Measurements from ENCODE around the gene PTH2R.
"Not testable (repeated sequence)": the region's sequence is repeated elsewhere in the genome, so short reads cannot be mapped to it uniquely, and the experiment has no call there.

The PTH2R gene

GRCh38 chr2:208492069-208492468 lies 85.5 kb downstream of the PTH2R start:
- CTCF ChIA-PET = interaction anchor here (1.1 kb wide), 2 partner anchors 9 to 26 kb away, joined by 3 read pairs; no protein-coding TSS in a partner anchor
- 100% methylated on average over 3 of the region's 3 CpGs for WGBS (ENCODE audit: insufficient coverage)
- Histone ChIP-seq H3K4me3 (ENCODE audit: control insufficient read depth in 1 of 7, extremely low read depth in 1 of 7, insufficient read depth in 4 of 7, low read depth in 2 of 7, low read length in 6 of 7) (no peak overlapping the region), H3K4me1 (ENCODE audit: control extremely low read depth in 1 of 4, control insufficient read depth in 4 of 4, insufficient read depth in 4 of 4, low read length in 3 of 4) (peaks cover 4 to 13% (median 9%) of the 10 kb centered on the region in 4 experiments), H3K27me3 (replicated peaks in 2 of 5; ENCODE audit: control insufficient read depth in 4 of 5, insufficient read depth in 5 of 5, low read length in 4 of 5) (no peaks in the 10 kb centered on the region), H3K9me3 (ENCODE audit: control extremely low read depth in 1 of 5, control insufficient read depth in 4 of 5, insufficient read depth in 2 of 5, low read depth in 1 of 5, low read length in 4 of 5) (peaks cover 0 to 5% (median 0%) of the 10 kb centered on the region in 5 experiments), H3K27ac (ENCODE audit: insufficient read depth in 1 of 2, low read depth in 1 of 2, low read length in 2 of 2, poor library complexity in 1 of 2, severe bottlenecking in 2 of 2) (no peak overlapping the region), H3K36me3 (ENCODE audit: control insufficient read depth in 4 of 4, insufficient read depth in 4 of 4, low read length in 3 of 4) (no peaks in the 10 kb centered on the region)
- POLR2A ChIA-PET = no interaction called here
- DNase-seq = no peak

DNA sequence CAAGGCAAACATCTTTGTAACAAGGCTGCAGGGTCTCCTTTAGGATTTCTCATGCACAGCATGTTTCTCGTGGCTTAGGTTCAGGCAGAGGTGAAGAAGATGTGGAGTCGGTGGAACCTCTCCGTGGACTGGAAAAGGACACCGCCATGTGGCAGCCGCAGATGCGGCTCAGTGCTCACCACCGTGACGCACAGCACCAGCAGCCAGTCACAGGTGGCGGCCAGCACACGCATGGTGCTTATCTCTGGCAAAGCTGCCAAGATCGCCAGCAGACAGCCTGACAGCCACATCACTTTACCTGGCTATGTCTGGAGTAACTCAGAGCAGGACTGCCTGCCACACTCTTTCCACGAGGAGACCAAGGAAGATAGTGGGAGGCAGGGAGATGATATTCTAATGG lies 86.6 kb downstream of the PTH2R start:
- H3K4me3 ChIP-seq (ENCODE audit: control insufficient read depth in 1 of 7, extremely low read depth in 1 of 7, insufficient read depth in 4 of 7, low read depth in 2 of 7, low read length in 6 of 7) = no peak overlapping the region
- DNase-seq = no peak
- CTCF ChIA-PET = interaction anchor here (1.1 kb wide), 1 partner anchor 10 kb away, joined by 3 read pairs; no protein-coding TSS in a partner anchor
- H3K9me3 ChIP-seq (ENCODE audit: control extremely low read depth in 1 of 5, control insufficient read depth in 4 of 5, insufficient read depth in 2 of 5, low read depth in 1 of 5, low read length in 4 of 5) = no peaks in the 10 kb centered on the region
- POLR2A ChIA-PET = no interaction called here
- 99% methylated on average over 11 of the region's 12 CpGs for WGBS (ENCODE audit: insufficient coverage)
- peaks cover 4 to 13% (median 9%) of the 10 kb centered on the region in 4 experiments for H3K4me1 ChIP-seq (ENCODE audit: control extremely low read depth in 1 of 4, control insufficient read depth in 4 of 4, insufficient read depth in 4 of 4, low read length in 3 of 4)
- no peaks in the 10 kb centered on the region for H3K36me3 ChIP-seq (ENCODE audit: control insufficient read depth in 4 of 4, insufficient read depth in 4 of 4, low read length in 3 of 4)
- H3K27ac ChIP-seq (ENCODE audit: insufficient read depth in 1 of 2, low read depth in 1 of 2, low read length in 2 of 2, poor library complexity in 1 of 2, severe bottlenecking in 2 of 2) = no peak overlapping the region
- no peaks in the 10 kb centered on the region for H3K27me3 ChIP-seq (replicated peaks in 2 of 5; ENCODE audit: control insufficient read depth in 4 of 5, insufficient read depth in 5 of 5, low read length in 4 of 5)

DNA sequence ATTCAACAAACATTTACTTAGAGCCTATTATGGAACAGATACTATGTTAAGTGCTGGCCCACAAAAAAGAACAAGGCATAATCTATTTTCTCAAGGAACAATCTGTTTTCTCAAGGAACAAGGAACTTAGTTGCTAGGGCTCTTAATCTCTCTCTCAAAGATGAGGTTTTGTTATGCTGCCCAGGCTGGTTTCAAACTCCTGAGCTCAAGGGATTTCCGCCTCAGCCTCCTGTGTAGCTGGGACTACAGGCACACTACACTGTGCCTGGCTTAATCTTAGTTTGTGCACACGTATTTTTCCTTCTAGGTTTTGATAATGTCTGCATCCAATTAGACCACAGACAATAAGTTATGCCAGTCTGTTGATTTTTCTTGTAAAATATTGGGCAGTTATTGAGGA lies 89.5 kb downstream of the PTH2R start:
- H3K27ac ChIP-seq (ENCODE audit: insufficient read depth in 1 of 2, low read depth in 1 of 2, low read length in 2 of 2, poor library complexity in 1 of 2, severe bottlenecking in 2 of 2) = no peak overlapping the region
- CTCF ChIA-PET = no interaction called here
- WGBS (ENCODE audit: insufficient coverage) = 67% methylated on average over 2 of the region's 2 CpGs
- H3K9me3 ChIP-seq (ENCODE audit: control extremely low read depth in 1 of 5, control insufficient read depth in 4 of 5, insufficient read depth in 2 of 5, low read depth in 1 of 5, low read length in 4 of 5) = no peaks in the 10 kb centered on the region
- peaks cover under 1 to 11% (median 8%) of the 10 kb centered on the region in 4 experiments for H3K4me1 ChIP-seq (ENCODE audit: control extremely low read depth in 1 of 4, control insufficient read depth in 4 of 4, insufficient read depth in 4 of 4, low read length in 3 of 4)
- H3K4me3 ChIP-seq (ENCODE audit: control insufficient read depth in 1 of 7, extremely low read depth in 1 of 7, insufficient read depth in 4 of 7, low read depth in 2 of 7, low read length in 6 of 7) = no peak overlapping the region
- POLR2A ChIA-PET = no interaction called here
- H3K27me3 ChIP-seq (replicated peaks in 2 of 5; ENCODE audit: control insufficient read depth in 4 of 5, insufficient read depth in 5 of 5, low read length in 4 of 5) = no peaks in the 10 kb centered on the region
- H3K36me3 ChIP-seq (ENCODE audit: control insufficient read depth in 4 of 4, insufficient read depth in 4 of 4, low read length in 3 of 4) = no peaks in the 10 kb centered on the region
- DNase-seq = peak in 1 of 3 donors; percentile 36

- DNase-seq = no peak
- ChIA-PET POLR2A (no interaction called here), CTCF (interaction anchor here (0.7 to 1.3 kb wide), 2 partner anchors 10 to 42 kb away, joined by 3 read pairs; no protein-coding TSS in a partner anchor)
- Histone ChIP-seq H3K36me3 (ENCODE audit: control insufficient read depth in 4 of 4, insufficient read depth in 4 of 4, low read length in 3 of 4) (no peaks in the 10 kb centered on the region), H3K9me3 (ENCODE audit: control extremely low read depth in 1 of 5, control insufficient read depth in 4 of 5, insufficient read depth in 2 of 5, low read depth in 1 of 5, low read length in 4 of 5) (no peaks in the 10 kb centered on the region), H3K4me3 (ENCODE audit: control insufficient read depth in 1 of 7, extremely low read depth in 1 of 7, insufficient read depth in 4 of 7, low read depth in 2 of 7, low read length in 6 of 7) (no peak overlapping the region), H3K27me3 (replicated peaks in 2 of 5; ENCODE audit: control insufficient read depth in 4 of 5, insufficient read depth in 5 of 5, low read length in 4 of 5) (no peaks in the 10 kb centered on the region), H3K27ac (ENCODE audit: insufficient read depth in 1 of 2, low read depth in 1 of 2, low read length in 2 of 2, poor library complexity in 1 of 2, severe bottlenecking in 2 of 2) (no peak overlapping the region), H3K4me1 (ENCODE audit: control extremely low read depth in 1 of 4, control insufficient read depth in 4 of 4, insufficient read depth in 4 of 4, low read length in 3 of 4) (no peaks in the 10 kb centered on the region)
- 91% methylated on average over 4 of the region's 7 CpGs for WGBS (ENCODE audit: insufficient coverage)
Measured at GRCh38 chr2:208501206-208501605, 94.6 kb downstream of the PTH2R start.

DNA sequence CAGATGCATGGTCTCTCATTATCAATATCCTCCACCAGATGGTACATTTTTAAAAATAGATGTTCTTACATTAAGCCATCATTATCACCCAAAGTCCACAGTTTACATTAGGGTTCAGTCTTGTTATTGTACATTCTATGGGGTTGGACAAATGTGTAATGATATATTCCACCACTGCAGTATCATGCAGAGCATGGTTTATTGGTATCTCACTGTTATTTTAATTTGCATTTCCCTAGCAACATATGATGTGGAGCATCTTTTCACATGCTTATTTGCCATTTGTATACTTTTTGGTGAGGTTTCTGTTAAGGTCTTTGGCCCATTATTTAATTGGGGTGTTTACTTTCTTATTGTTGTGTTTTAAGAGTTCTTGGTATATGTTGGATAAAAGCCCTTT lies 95.7 kb downstream of the PTH2R start:
- DNase-seq = no peak
- ChIA-PET POLR2A (no interaction called here), CTCF (no interaction called here)
- no peaks in the 10 kb centered on the region for H3K36me3 ChIP-seq (ENCODE audit: control insufficient read depth in 4 of 4, insufficient read depth in 4 of 4, low read length in 3 of 4)
- H3K4me1 ChIP-seq (ENCODE audit: control extremely low read depth in 1 of 4, control insufficient read depth in 4 of 4, insufficient read depth in 4 of 4, low read length in 3 of 4) = no peaks in the 10 kb centered on the region
- no peaks in the 10 kb centered on the region for H3K27me3 ChIP-seq (replicated peaks in 2 of 5; ENCODE audit: control insufficient read depth in 4 of 5, insufficient read depth in 5 of 5, low read length in 4 of 5)
- H3K9me3 ChIP-seq (ENCODE audit: control extremely low read depth in 1 of 5, control insufficient read depth in 4 of 5, insufficient read depth in 2 of 5, low read depth in 1 of 5, low read length in 4 of 5) = peaks cover 0 to 3% (median 0%) of the 10 kb centered on the region in 5 experiments
- no peak overlapping the region for H3K4me3 ChIP-seq (ENCODE audit: control insufficient read depth in 1 of 7, extremely low read depth in 1 of 7, insufficient read depth in 4 of 7, low read depth in 2 of 7, low read length in 6 of 7)
- no peak overlapping the region for H3K27ac ChIP-seq (ENCODE audit: insufficient read depth in 1 of 2, low read depth in 1 of 2, low read length in 2 of 2, poor library complexity in 1 of 2, severe bottlenecking in 2 of 2)

DNA sequence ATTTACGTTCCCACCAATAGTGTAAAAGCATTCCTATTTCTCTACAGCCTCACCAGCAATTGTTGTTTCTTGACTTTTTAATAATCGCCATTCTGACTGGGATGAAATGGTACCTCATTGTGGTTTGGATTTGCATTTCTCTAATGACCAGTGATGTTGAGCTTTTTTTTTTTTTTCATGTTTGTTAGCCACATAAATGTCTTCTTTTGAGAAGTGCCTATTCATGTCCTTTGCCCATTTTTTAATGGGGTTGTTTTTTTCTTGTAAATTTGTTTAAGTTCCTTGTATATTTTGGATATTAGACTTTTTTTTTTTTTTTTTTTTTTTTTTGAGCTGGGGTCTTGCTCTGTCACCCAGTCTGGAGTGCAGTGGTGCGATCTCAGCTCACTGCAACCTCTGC lies 98.8 kb downstream of the PTH2R start:
- H3K27me3 ChIP-seq (replicated peaks in 2 of 5; ENCODE audit: control insufficient read depth in 4 of 5, insufficient read depth in 5 of 5, low read length in 4 of 5); H3K4me1 ChIP-seq (ENCODE audit: control extremely low read depth in 1 of 4, control insufficient read depth in 4 of 4, insufficient read depth in 4 of 4, low read length in 3 of 4); H3K27ac ChIP-seq (ENCODE audit: insufficient read depth in 1 of 2, low read depth in 1 of 2, low read length in 2 of 2, poor library complexity in 1 of 2, severe bottlenecking in 2 of 2); H3K9me3 ChIP-seq (ENCODE audit: control extremely low read depth in 1 of 5, control insufficient read depth in 4 of 5, insufficient read depth in 2 of 5, low read depth in 1 of 5, low read length in 4 of 5); POLR2A ChIA-PET; CTCF ChIA-PET; DNase-seq; H3K36me3 ChIP-seq (ENCODE audit: control insufficient read depth in 4 of 4, insufficient read depth in 4 of 4, low read length in 3 of 4); H3K4me3 ChIP-seq (ENCODE audit: control insufficient read depth in 1 of 7, extremely low read depth in 1 of 7, insufficient read depth in 4 of 7, low read depth in 2 of 7, low read length in 6 of 7): not testable (repeated sequence)
- WGBS (ENCODE audit: insufficient coverage) = 80% methylated on average over 1 of the region's 3 CpGs

- no peak for DNase-seq
- Histone ChIP-seq H3K9me3 (ENCODE audit: control extremely low read depth in 1 of 5, control insufficient read depth in 4 of 5, insufficient read depth in 2 of 5, low read depth in 1 of 5, low read length in 4 of 5) (peaks cover 0 to 9% (median 1%) of the 10 kb centered on the region in 5 experiments), H3K27ac (ENCODE audit: insufficient read depth in 1 of 2, low read depth in 1 of 2, low read length in 2 of 2, poor library complexity in 1 of 2, severe bottlenecking in 2 of 2) (no peak overlapping the region), H3K4me1 (ENCODE audit: control extremely low read depth in 1 of 4, control insufficient read depth in 4 of 4, insufficient read depth in 4 of 4, low read length in 3 of 4) (no peaks in the 10 kb centered on the region), H3K36me3 (ENCODE audit: control insufficient read depth in 4 of 4, insufficient read depth in 4 of 4, low read length in 3 of 4) (no peaks in the 10 kb centered on the region), H3K27me3 (replicated peaks in 2 of 5; ENCODE audit: control insufficient read depth in 4 of 5, insufficient read depth in 5 of 5, low read length in 4 of 5) (no peaks in the 10 kb centered on the region), H3K4me3 (ENCODE audit: control insufficient read depth in 1 of 7, extremely low read depth in 1 of 7, insufficient read depth in 4 of 7, low read depth in 2 of 7, low read length in 6 of 7) (no peak overlapping the region)
- ChIA-PET CTCF (no interaction called here), POLR2A (no interaction called here)
Measured at GRCh38 chr2:208509586-208509985, 103.0 kb downstream of the PTH2R start.
